Kidney tubule cell (primary cell): Measurements from ENCODE around the gene RND2.
"Not testable (repeated sequence)": the region's sequence is repeated elsewhere in the genome, so short reads cannot be mapped to it uniquely, and the experiment has no call there.

Source experiments
- DNase-seq: peaks from one replicate; pipeline ENCODE4 v3.0.0-alpha.2; 2018; ENCODE audit warnings: low spot score

Gene RND2

GRCh38 chr17:43024407-43025289 is at the start of gene RND2:
TSS of gene RND2 (plus strand) at chr17:43025231. CDS start at chr17:43025348, 117 bp downstream.
- DNase-seq, result peak; percentile 93

- DNase-seq, result no peak
Observed at GRCh38 chr17:42975265-42975664, 49.8 kb upstream of the RND2 start.

GRCh38 chr17:42975701-42976100 is 49.3 kb upstream of the RND2 start:
- DNase-seq, result not testable (repeated sequence)

- peak; percentile 59 for DNase-seq
Observed at GRCh38 chr17:42979511-42980273, 45.3 kb upstream of the RND2 start, which contains the start of gene PTGES3L. TSS of gene PTGES3L (minus strand) at chr17:42980080. CDS start at chr17:42980053, 27 bp downstream.

- peak; percentile 91 for DNase-seq
Observed at GRCh38 chr17:42980274-42980765, 44.7 kb upstream of the RND2 start, which contains the start of gene RUNDC1. TSS of gene RUNDC1 (plus strand) at chr17:42980565. CDS start at chr17:42980577, 12 bp downstream.

- peak; percentile 74 for DNase-seq
Observed at GRCh38 chr17:42980766-42981397, 44.1 kb upstream of the RND2 start.

- DNase-seq, result no peak
Observed at GRCh38 chr17:42982266-42982665, 42.8 kb upstream of the RND2 start.

- DNase-seq, result no peak
Observed at GRCh38 chr17:42985225-42985624, 39.8 kb upstream of the RND2 start.

GRCh38 chr17:42989141-42989540 is 35.9 kb upstream of the RND2 start:
- peak; percentile 68 for DNase-seq

- DNase-seq, result peak; percentile 76
Observed at GRCh38 chr17:42989726-42990652, 35.0 kb upstream of the RND2 start.

GRCh38 chr17:42991471-42991870 is 33.6 kb upstream of the RND2 start:
- DNase-seq, result no peak

GRCh38 chr17:42992872-42993271 is 32.2 kb upstream of the RND2 start:
- DNase-seq, result no peak

- not testable (repeated sequence) for DNase-seq
Observed at GRCh38 chr17:42993913-42994312, 31.1 kb upstream of the RND2 start.

GRCh38 chr17:42997390-42997983 is 27.5 kb upstream of the RND2 start:
- no peak for DNase-seq

GRCh38 chr17:42997984-42998938 is 26.8 kb upstream of the RND2 start, which contains the start of gene RPL27:
TSS of gene RPL27 (plus strand) at chr17:42998419. CDS start at chr17:42998751, 332 bp downstream.
- peak; percentile 100 for DNase-seq

- no peak for DNase-seq
Observed at GRCh38 chr17:42999003-42999525, 26.0 kb upstream of the RND2 start.

- not testable (repeated sequence) for DNase-seq
Observed at GRCh38 chr17:43000894-43001293, 24.1 kb upstream of the RND2 start.

- DNase-seq, result peak; percentile 54
Observed at GRCh38 chr17:43003542-43004172, 21.4 kb upstream of the RND2 start.
